HuH-7 (cell line): ENCODE measurements around the gene CACNA2D2.

Source experiments
- DNase-seq: peaks from one replicate; pipeline ENCODE4 v3.0.0; 2011; ENCODE audit warnings: low spot score

CACNA2D2 gene

DNA sequence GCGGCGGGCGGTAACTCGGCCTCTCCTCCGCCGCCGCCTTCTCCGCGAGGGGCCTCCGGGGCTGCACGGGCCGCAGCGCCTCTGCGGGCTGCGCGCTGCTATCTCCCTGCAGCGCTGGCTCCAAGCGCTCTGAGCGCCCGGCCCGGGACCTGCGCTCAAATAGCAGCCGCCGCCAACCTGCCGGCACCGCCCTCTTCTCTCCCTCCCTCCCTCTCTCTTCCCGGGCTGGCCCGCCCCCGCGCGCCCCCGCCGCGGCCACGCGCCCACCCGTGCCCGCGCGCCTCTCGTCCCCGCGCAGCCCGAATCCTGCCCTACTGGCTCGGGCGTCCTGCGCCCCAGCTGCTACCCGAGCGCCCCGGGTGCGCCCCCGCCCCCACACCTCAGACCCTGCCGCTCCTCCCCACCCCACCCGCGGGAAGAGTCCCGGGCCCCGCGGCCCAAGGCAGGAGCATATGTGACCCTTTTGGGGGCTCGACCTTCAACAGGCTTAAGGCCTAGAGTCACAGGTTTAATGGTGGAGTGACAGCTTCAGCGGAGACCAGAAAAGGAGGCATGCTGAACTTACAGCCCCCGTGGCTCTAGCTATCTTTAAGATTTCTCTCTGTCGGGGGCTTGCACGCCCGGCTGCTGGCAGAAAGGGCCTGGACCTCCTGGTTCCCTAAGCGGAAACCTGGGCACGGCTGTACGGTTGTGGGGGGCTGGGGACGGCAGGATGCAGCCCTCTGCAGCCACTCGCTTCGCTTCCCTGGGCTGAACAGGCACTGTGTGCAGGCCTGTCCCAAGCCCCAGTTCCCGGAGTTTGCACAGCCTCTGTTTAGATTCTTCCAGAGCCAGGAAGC lies at the start of gene CACNA2D2:
CACNA2D2 (minus strand) TSS at position 131 of the 839 bp plus-strand sequence. CDS start 211 bp downstream, outside the sequence.
- DNase-seq: peak; percentile 27

DNA sequence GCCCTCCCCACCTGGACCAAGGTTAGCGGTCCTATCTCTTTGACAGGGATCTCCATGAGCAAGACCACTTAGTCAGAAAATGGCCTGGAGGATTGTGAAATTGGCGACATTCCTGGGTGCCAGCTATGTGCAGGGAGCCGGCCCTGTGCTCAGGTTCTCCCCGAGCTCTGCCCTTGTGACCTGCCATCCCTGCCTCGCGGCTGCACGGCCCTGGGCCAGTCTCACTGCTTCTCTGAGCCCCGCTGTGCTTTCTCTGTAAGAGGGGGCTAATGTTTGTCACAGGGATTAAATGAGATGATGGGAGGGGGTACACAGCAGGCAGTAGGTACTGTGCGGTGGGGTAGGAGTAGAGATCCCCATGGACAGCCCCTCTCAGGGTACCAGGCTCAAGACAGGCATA lies 49.2 kb upstream of the CACNA2D2 start:
- no peak for DNase-seq

DNA sequence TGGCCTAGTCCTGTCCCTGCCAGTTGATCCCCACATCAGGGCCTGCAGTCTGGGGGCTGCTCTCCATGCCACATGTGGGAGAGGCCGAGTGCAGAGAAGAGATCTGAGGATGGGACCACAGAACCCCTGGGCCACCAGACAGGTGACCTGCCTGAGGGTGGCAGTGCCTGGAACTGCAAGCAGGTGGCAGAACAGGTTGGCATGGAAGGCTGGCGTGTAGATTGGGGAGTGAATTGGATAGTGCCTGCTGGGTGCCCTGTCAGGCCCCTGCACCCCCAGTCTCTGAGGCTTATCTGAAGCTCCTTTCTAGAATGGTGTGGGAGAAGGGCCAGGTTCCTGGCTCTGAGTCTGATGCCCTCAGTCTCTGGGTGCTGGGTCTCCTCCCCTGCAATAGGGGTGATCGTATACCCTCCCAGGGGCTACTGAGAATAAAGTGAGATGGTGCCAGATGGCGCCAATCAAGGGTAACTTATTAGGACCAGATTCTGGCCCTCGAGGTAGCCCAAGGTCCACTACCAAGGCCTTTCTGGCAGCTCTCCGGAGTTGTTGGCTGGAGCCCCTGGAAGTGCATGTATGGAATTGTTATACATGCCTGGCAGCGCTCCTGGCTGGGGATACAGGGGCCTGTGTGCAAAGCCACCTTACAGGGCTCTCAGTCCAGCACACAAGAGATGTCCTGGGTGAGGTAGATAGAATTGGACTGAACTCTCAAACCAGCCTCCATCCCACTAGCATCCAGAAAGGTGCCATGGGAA lies 48.4 kb upstream of the CACNA2D2 start:
- no peak for DNase-seq

DNA sequence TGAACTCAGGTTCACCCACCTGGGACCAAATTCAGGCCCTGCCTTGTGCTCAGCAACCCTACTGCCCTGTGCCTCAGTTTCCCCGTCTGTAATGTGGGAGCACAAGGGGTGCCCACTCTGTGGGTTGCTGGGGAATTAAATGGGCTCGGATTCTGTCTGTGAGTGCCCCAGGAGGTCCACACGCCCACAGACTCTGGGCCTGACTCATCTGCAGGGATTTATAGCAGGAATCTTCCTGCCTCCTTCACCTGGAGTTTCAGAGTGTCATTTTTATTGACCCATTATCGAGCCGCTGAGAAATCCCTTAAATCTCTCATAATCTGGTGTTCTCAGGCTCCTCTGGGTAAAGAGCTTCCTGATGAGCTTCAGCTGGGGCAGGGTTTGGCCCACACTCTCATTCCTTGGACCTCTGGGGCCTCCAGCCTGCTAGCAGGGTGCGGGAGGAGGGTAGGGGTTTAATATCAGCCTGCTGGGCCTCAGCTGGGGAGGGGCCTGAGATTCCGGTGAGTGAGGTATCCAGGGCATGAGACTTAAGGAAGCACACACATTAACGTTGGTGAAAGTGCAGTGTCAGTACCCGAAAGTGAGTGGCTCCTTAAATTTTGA lies 47.7 kb upstream of the CACNA2D2 start:
- no peak for DNase-seq

- DNase-seq: peak; percentile 76
Observed at GRCh38 chr3:50550079-50550736, 46.8 kb upstream of the CACNA2D2 start.

- DNase-seq: no peak
Observed at GRCh38 chr3:50549226-50549625, 45.8 kb upstream of the CACNA2D2 start.

- DNase-seq: no peak
Observed at GRCh38 chr3:50545781-50546180, 42.3 kb upstream of the CACNA2D2 start.

DNA sequence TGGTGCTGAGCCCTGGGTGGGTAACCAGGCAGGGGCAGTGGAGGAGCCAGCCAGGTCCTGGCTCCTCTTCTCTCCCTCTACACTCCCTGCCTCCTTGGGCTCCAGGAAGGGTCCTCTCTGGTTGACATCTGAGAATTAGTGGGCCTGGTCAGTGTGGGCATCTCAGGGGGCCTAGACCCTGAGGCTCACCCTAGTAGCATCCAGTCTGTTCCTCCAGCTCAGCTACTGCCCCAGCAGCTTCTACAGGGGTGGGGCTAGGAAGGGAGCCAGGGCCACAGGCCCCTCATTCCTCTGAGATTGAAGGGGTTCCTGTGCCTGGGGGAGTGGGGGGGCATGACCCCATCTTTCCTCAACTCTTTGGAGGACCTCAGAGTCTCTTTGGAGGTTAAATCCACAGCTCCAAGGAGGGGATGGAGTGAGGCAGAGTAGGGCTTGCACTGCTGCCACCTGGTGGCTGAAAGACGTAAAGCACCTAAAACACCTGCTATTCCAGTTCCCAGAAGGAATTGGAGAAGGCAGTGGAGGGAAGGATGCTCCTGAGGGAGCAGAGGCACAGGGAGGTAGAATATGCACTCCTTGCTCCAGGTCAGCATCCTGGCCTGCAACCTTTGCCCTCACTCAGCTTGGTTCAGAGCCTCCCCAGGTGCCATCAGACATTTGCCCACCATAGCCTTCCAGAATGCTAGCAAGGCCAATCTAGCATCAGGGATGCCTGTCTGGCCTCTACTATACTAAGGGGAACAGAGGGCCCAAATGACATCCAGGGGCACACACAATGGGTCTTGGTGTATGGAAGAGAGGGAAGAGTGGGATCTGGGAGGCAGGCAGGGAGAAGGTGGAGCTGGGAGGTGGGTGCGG lies 39.0 kb upstream of the CACNA2D2 start:
- DNase-seq: peak; percentile 93

DNA sequence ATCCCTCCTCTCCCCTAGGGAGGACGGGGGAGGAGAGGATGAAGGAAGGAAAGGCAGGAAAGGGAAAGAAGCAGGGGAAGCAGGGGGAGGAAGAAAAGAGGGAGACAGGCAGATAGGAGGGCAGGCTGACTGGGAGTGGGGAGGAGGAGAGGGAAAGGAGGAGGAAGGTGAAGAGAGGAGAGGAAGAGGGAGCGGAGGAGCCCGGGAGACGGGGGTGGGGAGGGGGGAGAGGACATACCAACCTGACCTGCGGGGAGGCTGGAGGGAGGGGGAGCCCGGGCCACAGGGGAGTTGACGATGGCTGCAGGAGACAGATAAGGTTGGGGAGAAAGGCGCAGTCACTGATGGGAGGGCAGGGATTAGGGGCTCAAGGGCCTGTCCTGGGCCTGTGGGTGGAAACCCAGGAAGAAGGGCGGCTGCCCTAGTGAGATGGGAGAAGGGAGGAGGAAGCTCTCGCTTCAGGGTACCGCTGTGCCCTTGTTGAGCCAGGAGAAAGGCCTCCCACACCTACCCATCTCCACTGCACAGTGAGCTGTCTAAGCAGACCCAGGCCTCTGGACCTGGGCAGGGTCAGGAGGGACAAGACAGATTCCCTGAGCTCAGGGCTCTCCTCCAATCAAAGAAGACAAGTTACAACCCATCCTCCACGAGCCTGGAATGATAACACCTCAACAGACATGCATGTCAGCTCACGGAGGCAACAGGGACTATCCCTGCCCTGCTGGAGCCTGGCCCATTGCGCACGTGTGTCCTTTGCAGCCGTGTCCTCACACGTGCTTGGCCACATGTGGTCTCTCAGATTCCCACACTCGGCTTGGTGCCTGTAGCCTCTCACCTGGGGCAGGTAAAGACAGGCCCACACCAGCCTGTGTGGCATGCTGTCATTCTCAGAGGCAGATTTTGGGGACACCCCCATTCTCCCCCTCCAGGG lies 36.2 kb upstream of the CACNA2D2 start:
- DNase-seq: no peak

GRCh38 chr3:50537421-50538129 lies 34.1 kb upstream of the CACNA2D2 start:
- no peak for DNase-seq

GRCh38 chr3:50536471-50537180 lies 33.2 kb upstream of the CACNA2D2 start:
- no peak for DNase-seq

DNA sequence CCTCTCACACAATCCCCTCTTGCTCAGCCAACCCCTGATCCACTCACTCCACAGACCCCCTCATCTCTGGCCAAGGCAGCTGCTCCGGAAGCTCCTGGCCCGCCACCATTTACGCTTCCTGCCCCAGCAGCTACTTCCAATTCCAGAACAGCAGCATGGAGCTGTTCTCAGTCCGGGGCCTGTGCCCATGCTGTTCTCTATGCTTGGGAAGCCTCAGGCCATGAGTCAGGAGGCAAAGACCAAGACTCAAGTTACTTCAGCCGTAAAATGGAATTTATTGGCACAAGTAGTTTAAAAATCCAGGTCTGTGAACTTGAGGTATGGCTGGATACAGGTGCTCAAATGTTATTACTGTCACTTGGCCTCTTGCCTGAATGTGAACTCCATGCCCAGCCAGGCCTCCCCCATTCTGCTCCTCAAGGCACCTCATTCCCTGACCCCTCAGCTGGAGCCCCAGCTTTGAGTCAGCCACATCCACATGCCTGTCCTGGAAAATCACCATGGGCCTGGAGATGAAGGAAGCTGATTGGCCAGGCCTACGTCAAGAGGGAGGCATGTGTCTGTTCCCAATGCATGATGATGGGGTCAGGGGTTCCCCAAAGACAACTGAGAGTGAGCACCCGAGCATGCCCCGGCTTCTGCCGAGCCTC lies 31.4 kb upstream of the CACNA2D2 start:
- no peak for DNase-seq

DNA sequence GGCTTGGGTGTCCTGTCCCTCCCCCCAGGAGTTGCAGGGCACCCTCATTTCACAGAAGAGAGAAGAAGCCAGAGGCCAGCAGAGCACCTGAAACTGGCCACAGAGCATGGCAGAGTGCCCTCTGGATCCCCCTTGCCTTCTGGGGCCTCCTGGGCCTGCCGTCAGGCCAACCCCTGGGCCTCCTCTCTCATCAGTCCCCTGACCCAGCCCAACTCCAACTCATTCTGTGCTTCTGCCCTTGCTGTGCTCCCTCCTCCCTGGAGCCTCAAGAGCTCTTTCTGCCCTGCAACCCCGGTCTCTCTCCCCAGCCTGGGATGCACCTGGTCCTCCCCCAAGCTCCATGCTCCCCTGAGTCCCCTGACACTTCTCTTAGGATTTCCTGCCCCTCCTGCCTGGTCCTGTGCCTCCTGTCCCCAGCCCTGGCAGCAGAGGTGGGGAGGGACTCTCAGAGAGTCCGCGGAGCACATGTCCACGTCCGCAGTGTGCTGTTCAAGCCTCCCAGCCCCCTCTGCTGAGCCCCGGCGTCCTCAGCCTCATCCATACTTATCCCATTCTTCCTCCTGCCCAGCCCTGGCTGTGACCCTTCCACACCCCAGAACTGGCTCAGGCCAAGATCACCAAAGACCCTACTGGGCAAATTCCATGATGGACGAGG lies 30.5 kb upstream of the CACNA2D2 start:
- no peak for DNase-seq

- no peak for DNase-seq
Observed at GRCh38 chr3:50533316-50533715, 29.9 kb upstream of the CACNA2D2 start.

DNA sequence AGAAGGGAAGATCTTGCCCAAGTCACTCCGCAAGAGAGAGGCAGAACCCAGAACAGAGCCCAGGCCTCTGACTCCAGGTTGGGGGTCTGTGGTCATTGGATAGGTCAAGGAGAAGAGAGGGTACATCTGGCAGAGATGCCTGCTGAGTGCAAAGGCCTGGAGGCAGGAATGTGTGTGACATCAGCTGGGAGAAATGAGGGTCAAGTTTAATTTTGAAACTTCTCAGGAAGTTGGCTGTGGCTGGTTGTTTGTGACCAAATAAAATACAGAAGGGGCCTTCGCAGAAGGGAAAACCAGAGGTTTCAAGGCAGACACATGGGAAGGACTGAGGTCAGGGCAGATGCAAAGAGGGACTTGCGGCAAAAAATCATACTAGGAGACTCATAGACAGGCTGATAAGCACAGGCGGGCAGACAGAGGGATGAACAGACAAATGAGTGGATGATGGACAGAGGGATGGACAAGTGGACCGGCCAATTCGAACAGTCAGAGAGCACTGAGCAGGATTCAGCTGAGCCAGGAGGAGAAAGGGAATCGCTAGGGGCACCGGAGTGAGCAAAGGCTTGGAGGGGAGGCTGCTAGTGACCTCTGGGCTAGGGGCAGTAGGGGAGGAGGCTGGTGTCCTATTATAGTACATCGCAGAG lies 28.8 kb upstream of the CACNA2D2 start:
- no peak for DNase-seq

DNA sequence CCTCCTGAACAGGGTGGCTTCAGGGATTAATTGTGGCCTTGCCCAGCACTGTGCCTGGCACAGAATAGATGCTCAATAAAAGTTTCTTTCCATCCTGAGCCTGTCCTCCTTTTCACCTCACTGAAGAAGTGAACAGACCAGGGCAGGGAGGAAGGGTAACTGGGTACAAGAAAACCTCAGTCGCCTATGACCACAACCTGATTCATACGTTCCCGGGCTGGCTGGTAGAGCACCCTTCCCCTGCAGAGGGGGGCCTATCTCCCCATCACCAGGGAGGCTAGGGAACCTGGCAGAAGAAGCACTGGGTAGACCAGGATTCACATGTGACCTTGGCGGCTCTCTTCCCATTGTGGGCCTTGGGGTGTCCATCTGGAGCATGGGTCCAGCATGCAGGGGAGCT lies 27.8 kb upstream of the CACNA2D2 start:
- no peak for DNase-seq
